Fibroblast of skin of left quadriceps (primary cell): Measurements from ENCODE around the gene ACSM5.
"Not testable (repeated sequence)": the region's sequence is repeated elsewhere in the genome, so short reads cannot be mapped to it uniquely, and the experiment has no call there.

Source experiments
- DNase-seq, 2 experiments: peaks; one replicate each; pipeline ENCODE4 v3.0.0-alpha.2; 2013; ENCODE audit warnings: low read depth in 2 of 2

ACSM5 gene

DNA sequence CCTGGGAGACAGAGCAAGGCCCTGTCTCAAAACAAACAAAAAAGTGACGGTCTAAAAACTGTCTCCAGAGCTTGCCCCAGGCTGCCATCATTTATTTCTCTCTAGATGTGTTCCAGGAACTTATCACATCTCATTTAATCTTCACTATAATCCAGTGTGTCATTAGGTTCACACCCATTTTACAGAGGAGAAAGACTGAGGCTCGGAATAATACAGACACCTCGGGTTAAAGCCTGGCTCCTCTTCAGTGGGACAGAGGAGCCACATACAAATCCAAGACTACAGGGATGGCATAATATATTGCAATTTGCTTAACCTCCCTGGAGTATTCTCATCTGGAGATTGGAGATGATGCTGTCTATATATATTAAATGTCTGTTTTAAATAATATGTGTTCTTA lies 10.7 kb upstream of the ACSM5 start:
- no peak for DNase-seq

DNA sequence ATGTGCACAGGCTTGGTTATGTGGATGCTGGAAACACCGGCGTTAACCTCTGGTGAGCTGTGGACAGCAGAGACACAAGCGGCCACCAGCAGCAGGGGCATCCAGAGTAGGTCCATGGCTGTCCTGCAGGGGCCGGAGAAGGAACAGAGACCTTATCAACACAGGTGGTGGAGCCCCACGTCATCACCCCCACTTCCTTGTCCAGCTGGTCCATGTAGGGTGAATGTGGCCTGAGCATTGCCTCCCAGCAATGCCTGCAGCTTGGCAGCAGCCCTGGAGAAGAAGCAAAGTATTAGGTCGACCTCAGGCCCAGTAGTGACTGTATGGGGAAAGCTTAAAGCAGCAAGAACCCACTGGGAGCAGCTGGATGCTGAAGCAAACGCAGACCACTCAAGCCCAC lies 10.1 kb upstream of the ACSM5 start:
- DNase-seq: no peak

DNA sequence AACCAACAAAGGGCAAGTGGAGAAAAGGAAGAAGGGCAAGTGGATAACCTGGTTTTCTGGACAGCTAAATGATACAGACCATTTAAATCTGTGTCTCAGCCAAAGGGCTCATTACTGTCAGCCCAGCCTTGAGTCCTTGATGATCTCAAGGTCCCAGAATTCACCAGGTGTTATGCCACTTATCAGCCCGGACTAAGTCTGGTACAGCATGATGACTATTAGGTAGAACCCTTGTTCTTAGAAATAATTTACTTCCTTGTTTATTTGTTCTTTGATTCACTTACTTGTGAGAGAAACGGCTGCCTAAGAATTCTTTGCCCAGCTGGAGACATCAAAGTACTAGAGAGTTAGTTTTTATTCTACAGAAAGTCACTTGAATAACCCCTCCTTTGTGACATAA lies 8.3 kb upstream of the ACSM5 start:
- no peak for DNase-seq

DNA sequence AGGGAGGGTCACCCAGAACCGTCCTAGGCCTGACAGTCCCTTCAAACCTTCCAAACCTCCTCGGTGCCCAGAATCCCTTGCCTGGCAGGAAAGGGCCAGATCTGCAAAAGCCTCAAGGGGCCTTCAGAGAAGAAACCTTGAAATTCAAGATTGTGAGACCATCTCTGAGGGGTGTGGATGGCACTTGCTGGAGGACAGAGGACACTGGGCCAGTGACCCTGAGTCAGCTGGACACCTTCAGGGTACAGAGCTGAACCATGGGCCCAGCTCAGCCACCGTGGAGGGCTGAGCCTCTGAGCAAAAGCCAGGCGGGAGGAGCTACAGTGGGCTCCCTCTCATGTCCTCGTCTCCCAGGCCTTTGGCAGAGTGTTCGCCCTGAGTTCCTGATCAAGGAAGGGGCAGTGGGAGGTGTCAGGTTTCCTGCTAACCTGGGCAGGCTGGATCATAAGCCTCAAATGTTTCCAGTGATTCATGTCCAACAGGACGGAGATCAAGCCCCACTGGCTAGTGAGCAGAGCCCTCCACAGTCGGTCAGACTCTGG lies 7.8 kb upstream of the ACSM5 start:
- DNase-seq: no peak

DNA sequence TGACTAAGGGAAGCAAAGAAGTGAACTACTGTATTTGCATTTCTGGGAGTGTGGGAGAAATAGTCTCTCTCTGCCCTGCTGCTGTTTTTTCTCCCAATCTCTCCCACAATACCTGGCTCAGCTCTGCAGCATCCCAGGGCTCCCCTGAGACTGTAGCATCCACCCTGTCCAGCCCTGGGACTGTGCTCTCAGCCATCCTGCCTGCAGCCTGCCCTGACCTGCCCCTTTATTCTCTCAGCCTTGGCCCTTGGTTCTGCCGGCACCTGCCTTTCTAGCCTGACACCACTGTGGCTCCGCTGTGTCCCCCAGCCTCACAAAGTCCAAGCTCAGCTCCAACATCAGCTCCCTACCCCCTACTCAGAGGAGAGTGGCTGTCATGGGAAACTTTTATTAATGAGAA lies 6.7 kb upstream of the ACSM5 start:
- no peak for DNase-seq

DNA sequence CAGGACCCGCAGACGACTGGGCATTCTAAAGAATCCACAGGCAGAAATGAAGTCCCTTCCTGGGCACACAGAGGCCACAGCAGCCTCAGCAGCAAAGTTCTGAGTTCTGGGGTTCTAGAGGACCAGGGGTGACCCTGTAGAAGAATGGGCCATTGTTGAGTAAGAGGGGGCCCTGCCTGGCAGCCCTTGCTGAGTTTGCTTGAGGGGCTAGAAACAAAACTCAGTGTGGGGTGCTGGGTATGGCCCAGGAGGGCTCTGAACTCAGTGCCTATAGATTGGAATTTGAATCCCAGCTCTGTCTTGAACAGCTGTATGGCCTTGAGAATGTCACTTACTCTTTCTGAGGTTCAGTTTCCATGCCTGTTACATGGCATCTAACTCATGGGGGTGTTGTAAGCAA lies 4.7 kb upstream of the ACSM5 start, which contains the start of gene PDILT:
Gene PDILT, minus strand, starts transcription at position 101 of the 400 bp plus-strand sequence. CDS start 5,437 bp downstream, outside the sequence.
- DNase-seq: no peak

DNA sequence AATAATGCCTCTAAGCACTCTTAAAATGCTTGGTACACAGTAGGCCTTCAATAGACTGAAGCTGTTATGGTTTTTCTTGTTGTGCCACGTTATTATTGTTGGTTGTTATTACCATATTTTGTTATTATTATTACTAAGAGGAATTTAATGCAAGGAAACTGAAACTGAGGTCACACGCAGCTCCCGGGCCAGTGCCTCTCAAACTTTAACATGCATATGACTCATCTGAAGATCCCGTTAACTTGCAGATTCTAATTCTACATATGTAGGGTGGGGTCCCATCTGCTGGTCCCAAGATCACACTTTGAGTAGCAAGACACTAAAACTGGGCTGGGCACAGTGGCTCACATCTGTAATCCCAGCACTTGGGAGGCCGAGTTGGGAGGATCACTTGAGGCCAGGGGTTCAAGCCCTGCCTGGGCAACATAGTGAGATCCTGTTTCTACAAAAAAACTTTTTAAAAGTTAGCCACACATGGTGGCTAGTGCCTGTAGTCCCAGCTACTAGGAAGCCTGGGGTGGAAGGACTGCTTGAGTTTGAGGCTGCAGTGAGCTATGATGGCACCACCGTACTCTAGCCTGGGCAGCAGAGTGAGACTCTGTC lies 888 bp downstream of the ACSM5 start:
- DNase-seq: no peak

DNA sequence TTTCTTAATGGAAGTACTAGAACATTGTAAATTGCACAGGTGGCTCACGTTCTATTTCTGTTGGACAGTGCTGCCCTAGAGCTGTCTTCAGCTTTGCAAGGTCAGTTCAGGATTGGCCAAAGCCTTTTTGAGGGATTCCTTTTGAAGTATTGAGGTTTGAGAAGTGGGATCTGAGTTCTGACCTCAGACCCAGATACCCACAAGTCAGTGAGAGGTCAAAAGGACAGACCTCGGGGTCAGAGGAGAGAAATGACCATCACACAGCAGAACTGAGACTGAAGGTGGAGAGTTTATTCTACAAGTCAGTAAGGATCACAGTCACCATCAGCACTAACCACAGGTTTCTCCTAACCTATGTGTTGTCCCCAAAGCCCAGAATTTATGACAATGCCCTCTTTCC lies 1.7 kb downstream of the ACSM5 start:
- no peak for DNase-seq

DNA sequence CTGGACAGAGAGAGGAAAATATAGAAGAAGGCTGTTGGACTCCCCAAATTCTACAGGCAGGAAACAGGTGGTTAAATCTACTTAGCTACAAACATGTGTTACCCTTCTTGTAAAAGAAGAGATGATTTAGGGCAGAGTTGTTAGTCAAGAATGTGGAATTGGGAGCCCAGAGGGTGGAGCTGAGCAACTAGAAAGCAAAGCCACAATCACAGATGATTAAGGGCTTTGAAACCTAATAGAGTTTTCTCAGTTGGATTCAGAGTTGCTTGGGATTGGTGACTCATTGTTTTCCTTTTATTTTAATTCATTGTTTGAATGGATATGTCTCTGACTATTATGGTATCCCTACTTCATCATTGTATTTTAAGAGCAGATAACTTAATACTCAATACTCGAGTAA lies 6.2 kb downstream of the ACSM5 start:
- DNase-seq: no peak

DNA sequence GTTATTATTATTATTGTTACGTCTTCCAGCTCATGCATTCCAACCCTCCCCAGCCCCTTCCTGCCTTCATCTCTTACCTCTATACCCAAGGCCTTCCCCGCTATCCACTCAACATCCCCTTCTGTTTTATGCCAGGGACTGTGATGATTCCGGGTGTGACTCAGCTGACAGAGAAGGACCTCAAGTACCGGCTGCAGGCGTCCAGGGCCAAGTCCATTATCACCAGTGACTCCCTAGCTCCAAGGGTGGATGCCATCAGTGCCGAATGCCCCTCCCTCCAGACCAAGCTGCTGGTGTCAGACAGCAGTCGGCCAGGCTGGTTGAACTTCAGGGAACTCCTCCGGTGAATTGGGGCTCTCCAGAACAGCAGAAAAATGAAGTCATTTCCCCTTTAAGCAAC lies 9.8 kb downstream of the ACSM5 start:
- DNase-seq: not testable (repeated sequence)

DNA sequence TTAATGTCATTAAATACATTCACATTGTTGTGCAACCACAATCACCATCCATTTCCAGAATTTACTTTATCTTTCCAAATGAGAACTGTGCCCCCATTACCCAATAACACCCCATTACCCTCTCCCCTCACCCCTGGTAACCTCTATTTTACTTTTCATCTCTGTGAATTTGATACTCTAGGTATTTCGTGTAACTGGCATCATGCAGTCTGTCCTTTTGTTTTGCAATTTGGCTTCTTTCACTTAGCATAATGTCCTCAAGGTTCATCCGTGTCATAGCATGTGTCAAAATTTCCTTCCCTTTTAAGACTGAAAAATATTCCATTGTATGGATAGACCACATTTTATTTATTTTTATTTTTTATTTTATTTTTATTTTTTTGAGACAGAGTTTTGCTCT lies 12.4 kb downstream of the ACSM5 start:
- DNase-seq: not testable (repeated sequence)

DNA sequence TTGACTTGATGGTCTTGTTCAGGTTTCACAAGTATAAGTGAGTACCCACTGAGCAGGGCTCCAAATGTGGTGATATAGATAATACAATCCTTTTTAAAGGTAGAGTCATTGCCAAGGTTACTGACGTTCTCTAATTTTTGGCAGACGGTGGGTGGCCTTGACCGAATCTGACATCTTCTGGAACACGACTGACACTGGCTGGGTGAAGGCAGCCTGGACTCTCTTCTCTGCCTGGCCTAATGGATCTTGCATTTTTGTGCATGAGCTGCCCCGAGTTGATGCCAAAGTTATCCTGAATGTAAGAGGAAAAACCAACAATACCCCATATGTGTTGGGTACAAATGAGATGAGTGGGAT lies 14.4 kb downstream of the ACSM5 start:
- not testable (repeated sequence) for DNase-seq

DNA sequence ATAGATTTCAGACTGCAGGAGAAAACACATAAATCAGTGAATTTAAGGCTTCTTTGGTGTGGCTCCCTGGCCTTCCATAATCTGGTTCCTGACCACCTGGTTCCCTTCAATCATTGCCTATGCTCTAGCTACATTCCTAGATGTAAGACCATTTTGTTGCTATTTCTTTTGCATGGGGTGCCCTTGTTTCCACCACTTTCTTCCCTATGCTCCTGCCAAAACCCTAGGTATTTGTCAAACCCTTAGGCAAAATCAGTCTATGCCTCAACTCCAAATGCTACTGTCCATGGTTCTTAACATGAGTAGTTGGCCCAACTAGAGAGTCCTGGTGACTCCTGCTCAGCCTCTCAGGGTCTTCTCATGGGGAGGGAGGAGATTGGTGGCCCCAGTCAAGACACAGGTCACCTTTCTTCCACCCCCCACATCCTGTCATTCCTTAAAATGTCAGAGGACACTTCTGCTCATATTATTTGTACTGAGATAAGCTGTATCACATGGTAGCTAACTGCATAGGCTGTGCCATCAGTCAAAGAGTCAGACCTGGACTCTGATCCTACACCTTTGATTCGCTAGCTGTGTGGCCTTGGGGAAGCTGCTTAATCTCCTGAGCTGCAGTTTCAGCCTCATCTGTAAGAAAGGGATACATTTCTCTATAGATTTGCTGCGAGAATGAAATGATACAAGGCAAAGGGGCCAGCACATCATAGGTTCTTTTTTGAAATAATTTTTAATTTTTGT lies 15.0 kb downstream of the ACSM5 start:
- DNase-seq: no peak

DNA sequence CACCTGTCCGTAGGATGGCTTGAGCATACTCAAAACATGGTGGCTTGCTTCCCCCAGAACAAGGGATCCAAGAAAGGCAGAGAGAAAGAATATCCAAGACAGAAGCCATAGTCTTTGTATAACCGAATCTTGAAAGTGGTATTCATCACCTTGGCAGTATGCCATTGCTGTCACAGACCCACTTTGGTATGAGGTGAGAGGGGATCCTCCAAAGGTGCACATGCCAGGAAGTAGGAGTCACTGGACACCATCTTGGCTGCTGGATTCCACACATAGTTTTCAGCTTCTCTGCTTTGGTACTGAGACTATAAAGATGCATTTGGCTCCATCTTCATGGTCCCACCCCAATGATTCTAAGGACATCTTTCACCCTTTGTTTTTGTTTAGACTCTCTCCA lies 18.1 kb downstream of the ACSM5 start:
- DNase-seq: not testable (repeated sequence)

DNA sequence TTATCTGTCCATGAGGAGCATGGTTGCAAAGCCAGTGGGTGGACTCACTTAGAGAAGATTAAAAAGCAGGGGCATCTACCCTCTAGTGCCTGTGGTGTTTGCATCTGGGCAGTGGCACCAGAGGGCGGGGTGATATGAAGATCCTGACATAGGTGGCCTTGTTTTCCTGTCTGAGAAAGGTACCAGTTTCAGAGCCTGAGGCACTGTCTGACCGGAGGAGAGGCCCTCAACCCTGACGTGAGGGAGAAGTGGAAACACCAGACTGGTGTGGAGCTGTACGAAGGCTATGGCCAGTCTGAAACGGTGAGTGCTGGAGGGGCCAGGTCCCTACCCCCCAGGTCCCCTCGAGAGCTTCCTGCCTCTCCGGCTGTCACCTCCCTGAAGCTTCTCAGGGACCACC lies 20.2 kb downstream of the ACSM5 start:
- not testable (repeated sequence) for DNase-seq

DNA sequence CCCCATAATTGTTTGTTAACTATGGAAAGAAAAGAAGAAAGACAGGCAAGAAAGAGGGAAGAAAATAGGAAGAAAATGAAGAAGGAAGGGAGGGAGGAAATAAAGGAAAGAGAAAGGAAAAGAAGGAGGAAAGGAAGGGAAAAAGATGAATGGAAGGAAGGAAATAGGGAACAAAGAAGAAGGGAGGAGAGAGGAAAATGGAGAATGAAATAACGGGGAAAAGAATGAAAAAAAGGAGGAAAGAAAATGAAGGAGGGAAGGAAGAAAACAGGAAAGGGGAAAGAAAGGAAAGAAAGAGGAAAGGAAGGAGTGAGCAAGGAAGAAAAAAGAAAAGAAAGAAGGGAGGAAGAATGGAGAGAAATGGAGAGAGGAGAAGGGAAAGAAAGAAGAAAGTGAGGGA lies 21.1 kb downstream of the ACSM5 start:
- DNase-seq: not testable (repeated sequence)

DNA sequence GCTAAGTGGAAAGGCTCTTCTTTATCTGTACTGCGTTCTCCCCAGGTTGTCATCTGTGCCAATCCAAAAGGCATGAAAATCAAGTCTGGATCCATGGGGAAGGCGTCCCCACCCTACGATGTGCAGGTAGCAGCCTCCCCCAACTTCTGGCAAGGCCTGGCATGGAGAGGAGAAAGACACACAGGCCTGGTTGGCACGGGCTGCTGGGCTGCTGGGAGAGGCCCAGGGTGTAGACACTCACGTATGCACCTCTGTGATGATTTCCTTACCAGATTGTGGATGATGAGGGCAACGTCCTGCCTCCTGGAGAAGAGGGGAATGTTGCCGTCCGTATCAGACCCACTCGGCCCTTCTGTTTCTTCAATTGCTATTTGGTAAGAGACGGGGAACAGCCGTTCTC lies 21.6 kb downstream of the ACSM5 start:
- DNase-seq: no peak

DNA sequence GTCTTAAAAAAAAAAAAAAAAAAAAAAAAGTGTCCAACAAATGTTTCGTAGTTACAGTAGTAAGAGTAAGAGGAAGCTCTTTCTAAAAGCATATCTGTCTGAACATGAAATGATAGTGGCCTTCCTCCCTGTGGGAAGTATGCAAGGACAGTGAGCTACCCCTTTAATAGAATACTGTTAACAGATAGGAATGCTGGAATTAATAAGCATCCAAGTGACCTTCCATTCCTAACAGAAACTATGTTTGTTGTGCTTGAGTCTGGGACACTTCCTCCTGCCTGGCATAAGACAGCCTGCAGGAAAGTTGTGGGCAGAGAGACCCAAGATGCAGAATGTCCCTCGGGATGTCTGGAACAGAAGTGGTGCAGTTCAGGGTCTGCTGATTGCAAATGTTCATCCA lies 29.6 kb downstream of the ACSM5 start:
- DNase-seq: not testable (repeated sequence)

DNA sequence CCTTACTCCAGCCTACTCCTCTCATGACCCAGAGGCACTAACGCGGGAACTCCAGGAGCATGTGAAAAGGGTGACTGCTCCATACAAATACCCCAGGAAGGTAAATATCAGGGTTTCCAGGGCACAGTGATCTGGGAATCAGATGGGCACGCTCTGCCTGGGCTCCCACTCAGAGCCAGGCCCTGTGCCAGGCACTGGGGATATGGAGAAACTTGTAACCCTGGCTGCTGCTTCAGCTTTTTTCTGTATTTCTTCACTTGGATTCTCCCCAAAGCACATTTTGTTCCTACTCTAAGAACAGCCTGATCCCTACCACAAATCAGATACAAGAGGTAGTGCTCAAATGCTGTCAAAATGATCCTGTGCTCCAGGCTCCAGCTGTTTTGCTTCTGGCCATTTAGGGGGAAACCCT lies 30.5 kb downstream of the ACSM5 start:
- not testable (repeated sequence) for DNase-seq

DNA sequence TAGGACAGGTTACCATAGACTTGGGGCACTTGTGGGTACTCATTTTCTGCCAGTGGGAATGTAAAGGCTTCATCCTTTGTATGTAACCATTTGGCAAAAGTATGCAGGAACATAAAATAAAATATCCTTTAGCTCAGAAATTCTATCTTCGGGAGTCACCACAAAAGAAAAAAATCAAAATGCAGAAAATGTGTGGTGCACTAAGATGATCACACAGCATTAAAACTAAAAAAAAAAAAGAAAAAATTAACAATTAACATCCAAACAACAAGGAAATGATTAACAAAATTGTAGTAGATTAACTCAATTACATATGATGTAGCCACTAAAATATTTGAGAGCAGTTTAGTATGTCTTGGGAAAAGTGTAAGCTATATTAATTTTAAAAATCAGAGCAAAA lies 31.4 kb downstream of the ACSM5 start:
- DNase-seq: not testable (repeated sequence)

DNA sequence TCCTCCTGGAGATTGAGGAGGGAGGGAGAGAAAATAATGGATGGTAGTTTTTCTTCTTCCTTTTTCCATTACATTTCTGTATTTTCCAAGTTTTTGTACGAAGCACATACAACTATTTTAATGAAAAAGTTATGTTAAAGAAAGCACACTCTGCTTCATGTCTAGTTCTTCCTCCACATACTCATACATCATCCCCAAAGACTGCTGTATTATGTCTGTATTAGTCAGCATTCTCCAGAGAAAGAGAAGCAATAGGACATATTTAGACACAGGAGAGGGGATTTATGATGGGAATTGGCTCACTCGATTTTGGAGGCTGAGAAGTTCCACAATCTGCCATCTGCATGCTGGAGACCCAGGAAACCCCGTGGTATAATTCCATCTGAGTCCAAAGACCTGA lies 31.9 kb downstream of the ACSM5 start:
- no peak for DNase-seq

DNA sequence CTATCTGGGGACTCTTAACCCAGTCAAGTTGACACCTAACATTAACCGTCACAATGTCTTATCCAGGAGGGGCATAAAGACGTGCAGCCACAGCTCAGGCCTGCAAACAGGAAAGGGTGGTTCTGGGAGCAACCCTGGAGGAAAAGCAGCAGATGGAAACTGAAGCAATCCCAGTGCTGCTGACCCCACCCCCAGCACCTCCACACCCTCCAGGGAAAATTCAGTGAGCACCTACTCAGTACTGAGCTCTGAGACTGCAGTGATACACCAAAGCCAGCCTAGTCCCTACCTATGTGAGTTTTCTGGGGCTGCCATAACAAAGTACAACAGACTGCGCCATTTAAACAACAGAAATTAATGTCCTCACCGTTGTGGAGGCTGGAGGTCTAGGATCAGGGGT lies 32.5 kb downstream of the ACSM5 start:
- DNase-seq: not testable (repeated sequence)

DNA sequence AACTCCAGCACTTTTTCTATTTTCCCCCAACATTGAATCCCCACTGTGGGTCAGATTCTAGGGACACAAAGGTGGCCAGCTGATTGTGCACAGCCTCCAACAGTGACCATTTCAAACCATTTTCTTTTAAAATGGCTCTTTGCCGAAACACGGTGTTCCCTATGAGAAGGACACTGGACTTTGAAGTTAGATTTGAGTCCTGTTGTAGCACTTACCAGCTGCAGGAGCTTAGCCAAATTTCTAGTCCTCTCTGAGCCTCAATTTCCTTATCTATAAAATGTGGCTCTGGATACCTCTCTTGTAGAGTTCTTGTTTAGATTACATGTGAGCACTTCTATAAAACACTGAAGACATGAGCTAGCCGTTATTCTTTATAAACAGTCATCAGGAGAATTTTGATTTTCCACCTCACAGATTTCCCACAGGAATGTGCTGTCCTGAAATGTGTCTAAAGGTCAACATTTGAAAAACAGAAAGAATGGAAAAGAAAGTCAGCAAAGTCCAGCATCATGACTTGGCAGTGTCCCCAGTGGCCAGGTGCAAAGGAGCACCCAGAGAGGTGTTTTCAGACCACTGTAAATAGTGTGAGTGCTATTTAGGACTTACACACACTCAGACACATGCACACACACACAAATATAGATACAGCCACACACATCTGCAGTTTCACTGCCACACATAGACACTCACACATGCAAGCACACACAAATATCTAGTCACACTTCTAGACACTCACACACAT lies 37.5 kb downstream of the ACSM5 start:
- not testable (repeated sequence) for DNase-seq
